Inflammatory macrophage (primary cell): ENCODE measurements around the gene RNU1-1.
"Not testable (repeated sequence)": the region's sequence is repeated elsewhere in the genome, so short reads cannot be mapped to it uniquely, and the experiment has no call there.

Source experiments
- DNase-seq, 2 donors: peaks; one replicate each; pipeline ENCODE4 v3.0.0-alpha.2; 2020 to 2022

Gene RNU1-1

DNA sequence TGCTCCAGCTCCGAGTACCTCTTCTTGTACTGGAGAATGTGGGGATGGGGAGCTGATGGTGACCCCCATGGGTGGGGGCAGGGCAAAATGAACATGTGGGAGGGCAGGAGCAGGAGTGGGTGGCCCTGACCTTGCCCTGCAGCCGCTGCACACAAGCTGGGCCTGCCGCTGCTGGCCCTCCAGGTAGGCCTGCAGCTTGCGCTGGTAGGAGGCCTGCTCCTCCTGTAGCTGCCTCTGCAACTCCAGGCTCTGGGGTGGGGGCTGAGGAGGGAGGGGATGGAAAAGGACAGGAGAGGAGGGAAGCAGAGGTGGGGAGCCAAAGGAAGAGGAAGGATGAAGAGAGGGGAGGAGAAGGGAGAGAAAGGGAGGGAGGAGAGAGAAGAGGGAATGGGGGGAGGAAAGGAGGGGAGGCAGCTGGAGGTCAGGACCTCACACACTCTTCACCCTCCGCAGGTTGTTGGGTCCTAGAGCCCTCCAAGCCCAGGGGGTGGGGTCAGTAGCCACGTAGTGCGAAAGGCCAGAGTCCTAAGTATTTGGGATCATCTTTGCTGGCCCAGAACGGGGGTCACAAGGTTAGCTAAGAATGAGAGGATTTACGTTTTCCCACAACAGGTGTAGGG lies 22.9 kb downstream of the RNU1-1 start:
- no peak for DNase-seq

DNA sequence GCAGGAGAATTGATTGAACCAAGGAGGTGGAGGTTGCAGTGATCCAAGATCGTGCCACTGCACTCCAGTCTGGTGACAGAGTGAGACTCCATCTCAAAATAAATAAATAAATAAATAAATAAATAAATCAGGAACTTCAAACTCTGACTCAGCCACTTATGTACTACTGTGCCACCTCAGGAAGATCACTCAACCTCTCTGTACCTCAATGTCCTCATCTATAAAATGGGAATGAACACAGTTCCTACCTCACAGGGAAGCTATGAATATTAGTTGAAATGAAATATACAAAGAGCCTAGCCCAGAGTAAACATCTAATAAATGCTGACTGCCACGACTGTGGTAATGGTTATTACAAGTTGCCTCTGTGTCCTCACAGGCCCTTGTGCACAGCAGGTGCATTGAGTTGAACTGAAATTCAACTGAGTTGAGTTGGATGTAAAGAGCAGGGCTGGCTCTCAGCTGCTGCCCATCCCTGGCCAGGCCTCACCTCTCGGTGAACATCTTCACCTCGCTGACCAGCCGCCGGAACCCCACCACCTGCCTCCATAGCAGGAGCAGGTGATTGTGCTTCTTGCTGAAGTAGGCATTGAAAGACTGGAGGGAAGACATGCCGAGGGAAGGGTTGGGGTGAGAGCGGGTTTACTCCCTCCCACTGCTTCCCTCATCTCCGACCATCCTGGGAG lies 24.7 kb downstream of the RNU1-1 start:
- DNase-seq, result not testable (repeated sequence)

DNA sequence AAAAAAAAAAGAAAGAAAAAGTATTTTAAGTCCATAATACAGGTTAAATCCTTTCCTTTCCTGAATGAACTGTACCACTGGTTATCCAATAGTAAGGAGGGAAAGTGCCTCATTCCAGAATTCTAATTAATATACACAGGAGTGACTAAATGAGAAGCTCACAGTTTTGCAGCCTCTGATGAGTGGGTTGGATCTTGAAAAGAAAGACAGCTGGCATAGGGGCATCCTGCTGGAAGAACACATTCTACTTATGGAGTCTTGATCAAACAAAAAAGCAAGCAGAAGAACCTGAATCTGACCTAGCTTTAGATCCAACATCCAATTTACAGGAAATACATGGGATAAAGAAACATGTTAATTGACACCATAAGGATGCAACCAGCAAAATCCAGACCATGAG lies 27.1 kb downstream of the RNU1-1 start:
- DNase-seq, result not testable (repeated sequence)

DNA sequence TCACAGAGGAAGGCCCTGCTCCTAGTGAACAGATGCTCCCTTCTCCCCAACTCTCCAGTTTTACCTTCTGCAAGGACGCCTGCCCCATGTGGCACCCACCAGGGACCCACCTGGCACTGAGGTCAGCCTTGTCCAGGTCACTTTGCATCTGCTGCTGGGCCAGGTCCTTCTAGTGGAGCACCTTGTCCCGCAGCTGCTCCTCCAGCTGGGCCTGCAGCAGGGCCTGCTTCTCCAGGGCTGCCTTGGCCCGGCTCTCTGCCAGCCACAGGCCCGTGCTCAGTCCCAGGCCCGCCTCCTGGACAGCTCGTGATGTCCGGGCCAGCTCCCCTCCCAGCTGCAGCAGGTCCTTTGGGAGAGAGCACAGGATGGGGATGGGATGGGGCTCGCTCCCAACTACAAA lies 27.8 kb downstream of the RNU1-1 start:
- not testable (repeated sequence) for DNase-seq

GRCh38 chr1:16484931-16485330 lies 29.2 kb downstream of the RNU1-1 start:
- no peak for DNase-seq

DNA sequence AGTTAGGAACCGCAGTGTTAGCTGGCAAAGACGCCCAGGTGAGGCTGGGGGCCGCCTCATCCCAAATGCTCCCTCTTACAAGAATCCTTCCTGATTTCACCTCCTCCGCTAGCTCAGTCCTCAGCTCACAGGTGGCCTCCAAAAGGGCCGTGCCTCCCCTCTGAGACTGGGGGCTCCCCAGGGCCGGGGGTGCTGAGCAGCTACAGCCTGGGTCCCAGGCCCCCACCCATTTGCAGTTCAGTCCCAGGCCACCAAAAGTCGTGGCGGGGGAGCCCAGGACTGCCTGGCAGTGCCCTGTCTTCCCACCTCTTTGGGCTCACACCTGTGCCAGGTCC lies 29.6 kb downstream of the RNU1-1 start:
- no peak for DNase-seq

GRCh38 chr1:16483639-16484500 lies 30.2 kb downstream of the RNU1-1 start:
- not testable (repeated sequence) for DNase-seq

GRCh38 chr1:16483146-16483545 lies 30.9 kb downstream of the RNU1-1 start:
- DNase-seq, result not testable (repeated sequence)

DNA sequence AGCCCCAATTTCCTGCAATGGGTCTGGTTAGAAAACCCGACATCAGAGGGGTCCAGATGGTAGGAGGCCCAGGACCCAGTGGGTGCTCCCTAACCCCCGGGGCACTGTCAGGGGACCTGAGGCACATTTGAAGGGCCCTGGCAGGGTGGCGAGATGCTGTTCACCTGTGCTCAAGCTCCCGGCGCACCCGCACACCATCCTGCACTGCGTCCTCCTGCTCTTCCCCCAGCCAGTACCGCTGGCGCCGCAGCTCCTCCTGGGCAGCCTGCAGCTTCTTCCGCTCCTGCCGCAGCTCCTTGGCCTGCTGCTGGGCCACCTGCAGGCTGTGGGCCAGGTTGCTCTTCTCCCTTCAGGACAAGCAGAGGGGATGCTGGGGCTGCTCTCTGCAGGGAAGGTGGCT lies 36.0 kb downstream of the RNU1-1 start:
- DNase-seq, result no peak

DNA sequence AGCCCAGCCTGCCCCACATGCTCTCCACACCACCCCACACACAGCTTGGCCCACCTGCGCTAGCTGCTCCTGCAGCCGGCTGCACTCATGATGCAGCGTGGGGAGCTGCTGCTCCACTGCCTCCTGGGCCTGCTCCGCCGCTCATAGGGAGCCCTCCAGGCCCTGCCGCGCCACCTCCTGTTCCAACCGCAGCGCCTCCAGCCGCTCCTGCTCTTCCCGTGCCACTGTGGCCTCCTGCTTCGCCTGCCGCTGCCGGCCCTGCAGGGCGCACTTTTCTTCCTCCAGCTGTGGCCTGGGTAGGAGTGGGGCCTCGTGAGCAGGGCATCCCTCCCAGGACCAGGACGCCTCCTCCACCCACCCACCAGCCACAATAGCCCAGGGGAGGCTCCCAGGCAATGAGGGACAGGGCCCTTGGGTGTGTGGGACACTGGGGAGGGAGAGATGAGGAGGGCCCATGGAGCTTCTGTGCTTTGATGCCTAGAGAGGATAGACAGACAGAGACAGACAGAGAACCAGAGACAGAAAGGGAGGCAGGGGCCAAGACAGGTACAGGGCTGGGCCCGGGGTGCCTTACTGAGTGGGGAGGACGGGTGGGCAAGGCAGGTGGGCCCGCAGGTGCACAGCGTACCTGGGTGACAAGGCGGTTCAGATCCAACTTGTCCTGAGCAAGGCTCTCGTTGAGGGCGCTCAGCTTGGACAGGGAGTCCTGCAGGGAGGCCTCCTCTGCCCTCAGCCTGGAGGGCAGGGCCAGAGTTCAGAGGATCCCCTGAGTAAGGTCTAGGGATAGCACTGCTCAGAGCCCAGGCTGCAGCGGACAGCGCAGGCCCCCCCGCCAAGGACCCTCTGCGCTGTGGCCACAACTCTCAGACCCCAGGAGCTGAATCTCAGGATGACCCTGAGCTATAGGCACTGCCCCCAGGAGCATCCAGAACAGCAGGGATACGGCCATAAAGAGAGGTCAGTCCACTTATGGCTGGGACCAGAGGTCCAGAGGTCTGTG lies 38.0 kb downstream of the RNU1-1 start:
- DNase-seq, result not testable (repeated sequence)

DNA sequence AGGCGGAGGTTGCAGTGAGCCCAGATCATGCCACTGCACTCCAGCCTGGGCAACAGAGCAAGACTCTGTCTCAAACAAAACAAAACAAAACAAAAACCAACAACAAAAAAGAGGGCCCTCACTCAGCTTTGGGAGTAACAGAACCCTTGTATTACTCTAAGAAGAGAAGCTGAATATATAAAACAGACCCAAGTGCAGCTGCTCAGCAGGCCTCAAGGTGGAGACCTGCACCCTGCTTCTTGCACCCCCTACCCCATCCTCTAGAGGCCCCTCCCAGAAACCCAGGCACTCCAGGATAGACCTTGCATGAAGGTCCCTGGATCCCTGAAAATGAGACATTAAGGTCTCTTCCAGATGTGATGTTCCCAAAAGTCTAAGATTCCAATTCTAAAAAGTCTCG lies 39.2 kb downstream of the RNU1-1 start:
- not testable (repeated sequence) for DNase-seq

DNA sequence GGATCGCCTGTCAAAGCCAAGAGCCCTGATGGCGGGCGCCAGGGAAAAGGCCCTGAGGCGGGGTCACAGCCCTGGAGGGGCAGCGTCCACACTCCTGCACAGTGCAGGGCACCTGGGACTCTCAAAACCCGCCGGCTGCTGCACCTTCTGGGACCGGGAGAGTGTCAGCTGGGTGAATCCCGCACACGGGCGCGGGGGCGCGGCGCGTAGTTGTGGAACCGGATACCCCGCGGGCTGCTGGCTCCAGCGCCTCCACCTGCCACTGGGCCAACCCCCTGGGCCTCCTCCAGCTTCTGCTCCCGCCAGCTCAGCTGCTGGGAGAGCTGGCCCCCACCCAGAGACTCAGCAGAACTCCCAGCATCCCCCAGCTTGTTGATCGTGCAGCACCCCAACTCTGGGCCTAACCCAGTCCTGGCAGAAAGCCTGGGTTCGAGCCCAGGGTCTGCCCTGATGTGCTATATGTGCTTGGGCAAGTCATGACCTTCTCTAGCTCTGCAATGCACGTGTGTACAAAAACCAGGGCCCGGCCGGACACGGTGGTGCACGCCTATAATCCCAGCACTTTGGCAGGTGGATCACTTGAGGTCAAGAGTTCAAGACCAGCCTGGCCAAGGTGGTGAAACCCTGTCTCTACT lies 39.8 kb downstream of the RNU1-1 start:
- DNase-seq, result no peak

DNA sequence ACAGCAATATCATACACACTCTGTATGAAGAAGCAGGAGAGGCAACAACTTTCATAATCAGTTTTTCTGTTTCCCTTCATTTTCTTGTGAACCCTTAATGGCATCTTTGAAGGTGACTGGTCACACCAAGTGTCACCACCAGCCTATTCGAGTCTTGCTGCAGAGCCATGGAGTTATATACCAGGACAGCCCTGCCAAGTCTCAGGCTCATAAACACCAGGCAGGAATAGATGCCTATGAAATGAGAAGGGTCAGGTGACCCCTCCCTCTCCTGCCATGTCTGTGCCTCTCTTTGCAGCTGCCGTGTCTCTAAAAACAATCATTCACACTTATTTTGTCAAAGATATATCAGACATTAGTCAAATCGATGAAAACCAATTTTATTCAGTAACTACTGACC lies 45.5 kb downstream of the RNU1-1 start:
- DNase-seq, result no peak

DNA sequence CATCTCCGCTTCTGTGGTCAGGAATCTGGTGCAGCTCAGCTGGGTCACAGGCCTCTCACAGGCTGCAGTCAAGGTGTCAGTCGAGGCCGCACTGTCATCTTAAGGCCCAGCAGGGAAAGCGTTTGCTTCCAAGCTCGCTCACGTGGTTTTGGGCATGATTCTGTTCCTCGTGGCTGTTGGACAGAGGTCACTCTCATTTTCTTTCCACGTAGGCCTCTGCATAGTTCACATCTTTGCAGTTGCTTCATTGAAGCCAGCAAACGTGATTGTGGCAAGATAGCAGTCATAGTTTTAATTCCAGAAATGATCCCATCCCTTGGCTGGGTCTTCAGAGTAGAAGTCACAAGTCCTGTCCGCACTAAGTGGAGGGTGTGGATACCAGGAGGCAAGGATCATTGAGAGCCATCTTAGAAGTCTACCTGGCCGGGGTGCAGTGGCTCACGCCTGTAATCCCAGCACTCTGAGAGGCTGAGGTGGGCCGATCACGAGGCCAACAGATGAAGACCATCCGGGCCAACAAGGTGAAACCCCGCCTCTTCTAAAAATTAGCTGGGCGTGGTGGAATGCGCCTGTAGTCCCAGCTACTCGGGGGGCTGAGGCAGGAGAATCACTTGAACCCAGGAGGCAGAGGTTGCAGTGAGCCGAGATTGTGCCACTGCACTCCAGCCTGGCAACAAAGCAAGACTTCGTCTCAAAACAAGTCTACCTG lies 49.0 kb downstream of the RNU1-1 start:
- DNase-seq, result no peak
